ENCODE results near the gene TMEM200C. TPM values are rescaled to one million over a fixed set of nuclear protein-coding genes. Genes with fewer than 3 reads are reported as not detected.

TMEM200C gene
- total RNA-seq, 1 donor from 2014 or later = 0.32 TPM

GRCh38 chr18:5841518-5841917 lies 53.8 kb downstream of the TMEM200C start:
- no peak for ATAC-seq
- intact Hi-C loops (cut with micrococcal nuclease) = loop anchor here (10.0 kb wide), 1 partner anchor 387 kb away; no protein-coding TSS in a partner anchor
- DNase-seq = no peak

GRCh38 chr18:5840547-5840946 lies 54.8 kb downstream of the TMEM200C start:
- intact Hi-C loops (cut with micrococcal nuclease) = loop anchor here (10.0 kb wide), 1 partner anchor 386 kb away; no protein-coding TSS in a partner anchor
- ATAC-seq (no peak), DNase-seq (no peak)

GRCh38 chr18:5840025-5840424 lies 55.3 kb downstream of the TMEM200C start:
- ATAC-seq = no peak

GRCh38 chr18:5839102-5839501 lies 56.2 kb downstream of the TMEM200C start:
- ATAC-seq (no peak), DNase-seq (no peak)
- intact Hi-C loops (cut with micrococcal nuclease) = no loop called here

More at GRCh38 chr18:5840025-5840424, 55.3 kb downstream of the TMEM200C start:
- no peak for DNase-seq
- intact Hi-C loops (cut with micrococcal nuclease) = loop anchor here (10.0 kb wide), 1 partner anchor 385 kb away; no protein-coding TSS in a partner anchor

Small RNA genes lying within 50 kb of the gene (microRNA-seq; reads per million reads assigned to microRNA genes)
- gene MIR3976 (ENCODE audit: borderline number of aligned reads) = not detected
